Left lung (tissue), 10 donors: ENCODE data around the gene GRID1. TPM values are rescaled to one million over a fixed set of nuclear protein-coding genes. Genes with fewer than 3 reads are reported as not detected.
A peak's percentile ranks its signal among the peaks of the same experiment; 100 is the strongest.

Experiments used
- ATAC-seq: fragments of 200-7000 bp; cut with Tn5 transposase; one replicate; pipeline ENCODE4 v1.9.1; 2020; ENCODE audit warnings: moderate library complexity
- DNase-seq, 4 donors: peaks; one replicate each; pipeline ENCODE4 v3.0.0-alpha.2; 2013 to 2020
- H3K27ac ChIP-seq, 2 donors: fragments of 200-600 bp; sonication (generic) in 1 of 2; one replicate each; pipeline versions ENCODE4 v1.5.0 to v1.8.0; 2020 to 2021
- H3K27me3 ChIP-seq, 2 donors: fragments of 200-600 bp; sonication (generic) in 1 of 2; one replicate each; pipeline versions ENCODE4 v1.5.0 to v1.8.0; 2020 to 2021
- H3K36me3 ChIP-seq, 2 donors: fragments of 200-600 bp; sonication (generic) in 1 of 2; one replicate each; pipeline versions ENCODE4 v1.5.0 to v1.8.0; 2020 to 2021
- H3K4me1 ChIP-seq, 2 donors: fragments of 200-600 bp; one replicate each; pipeline ENCODE4 v1.8.0; 2021
- H3K4me3 ChIP-seq, 2 donors: fragments of 200-600 bp; sonication (generic) in 1 of 2; one replicate each; pipeline versions ENCODE4 v1.5.0 to v1.8.0; 2020 to 2021; ENCODE audit warnings: mild to moderate bottlenecking in 1 of 2
- H3K9me3 ChIP-seq, 2 donors: fragments of 200-600 bp; sonication (generic) in 1 of 2; one replicate each; pipeline versions ENCODE4 v1.5.0 to v1.8.0; 2020 to 2021
- intact Hi-C, 2 donors: fragments of 100-400 bp; cut with DNase I; formaldehyde crosslinking; loops; one replicate each; pipeline versions ENCODE4 v1.11.2 to v1.14.2; 2022
- polyA plus RNA-seq, 6 donors: library from polyadenylated mRNA; unstranded; fragments of 120-200 nt; gene quantifications; one replicate each; pipeline ENCODE4 v1.2.1, GENCODE V29; 2013; ENCODE audit not compliant: insufficient read length in 6 of 6
- total RNA-seq, 2 donors: library from RNA; stranded (reverse); fragmentation: NEBNext Ultra II Directional; extraction: Animal tissue kit (Norgen Biotek cat#: 25700); gene quantifications; one replicate each; pipeline ENCODE4 v1.2.1, GENCODE V29; 2021
- TF ChIP-seq, protein P1 (sequence below), 2 donors: fragments of 200-600 bp; sonication (generic) in 1 of 2; IDR thresholded peaks; one replicate each; pipeline versions ENCODE4 v1.5.0 to v1.8.0; 2021; ENCODE audit warnings: antibody characterized with exemption in 2 of 2
- donor health status: DM: no; HTN: yes; CAD: no.
- donor health status: DM: no; HTN: no; CAD: no.

GRID1 gene
- total and polyA plus RNA-seq, 8 donors: 0.81 to 2.6 (median 1.2) TPM

DNA sequence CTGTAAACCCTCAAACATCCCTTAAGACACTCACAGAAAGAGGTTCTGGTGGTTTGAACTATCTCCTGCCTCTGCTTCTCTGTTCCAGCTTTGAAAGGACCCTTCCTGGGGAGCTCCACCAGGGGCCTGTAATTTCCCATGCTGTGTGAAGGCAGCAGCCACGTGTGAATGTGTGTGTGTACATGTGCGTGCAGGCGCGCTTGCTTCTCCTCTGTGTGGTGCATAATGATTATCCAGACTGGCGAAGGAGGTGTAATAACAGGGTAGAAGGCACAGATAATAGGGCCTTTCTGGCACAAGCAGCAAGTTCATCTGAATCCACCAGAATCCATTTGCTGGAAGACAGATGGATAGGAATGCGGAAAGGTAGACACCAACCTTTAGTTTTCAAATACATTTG, 466.5 kb downstream of the GRID1 start:
- no peaks in the 10 kb centered on the region for H3K4me1 ChIP-seq
- H3K36me3 ChIP-seq: no peaks in the 10 kb centered on the region
- no peak for ATAC-seq
- H3K9me3 ChIP-seq: no peaks in the 10 kb centered on the region
- H3K27ac ChIP-seq: no peak overlapping the region
- no peak overlapping the region for H3K4me3 ChIP-seq
- DNase-seq: no peak
- intact Hi-C loops: no loop called here
- TF ChIP-seq, protein P1, sequence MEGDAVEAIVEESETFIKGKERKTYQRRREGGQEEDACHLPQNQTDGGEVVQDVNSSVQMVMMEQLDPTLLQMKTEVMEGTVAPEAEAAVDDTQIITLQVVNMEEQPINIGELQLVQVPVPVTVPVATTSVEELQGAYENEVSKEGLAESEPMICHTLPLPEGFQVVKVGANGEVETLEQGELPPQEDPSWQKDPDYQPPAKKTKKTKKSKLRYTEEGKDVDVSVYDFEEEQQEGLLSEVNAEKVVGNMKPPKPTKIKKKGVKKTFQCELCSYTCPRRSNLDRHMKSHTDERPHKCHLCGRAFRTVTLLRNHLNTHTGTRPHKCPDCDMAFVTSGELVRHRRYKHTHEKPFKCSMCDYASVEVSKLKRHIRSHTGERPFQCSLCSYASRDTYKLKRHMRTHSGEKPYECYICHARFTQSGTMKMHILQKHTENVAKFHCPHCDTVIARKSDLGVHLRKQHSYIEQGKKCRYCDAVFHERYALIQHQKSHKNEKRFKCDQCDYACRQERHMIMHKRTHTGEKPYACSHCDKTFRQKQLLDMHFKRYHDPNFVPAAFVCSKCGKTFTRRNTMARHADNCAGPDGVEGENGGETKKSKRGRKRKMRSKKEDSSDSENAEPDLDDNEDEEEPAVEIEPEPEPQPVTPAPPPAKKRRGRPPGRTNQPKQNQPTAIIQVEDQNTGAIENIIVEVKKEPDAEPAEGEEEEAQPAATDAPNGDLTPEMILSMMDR (IDR thresholded peaks at IDR 0.05): no peak
- no peaks in the 10 kb centered on the region for H3K27me3 ChIP-seq

- Histone ChIP-seq H3K4me1 (no peaks in the 10 kb centered on the region), H3K9me3 (no peaks in the 10 kb centered on the region), H3K4me3 (no peak overlapping the region), H3K27me3 (no peaks in the 10 kb centered on the region), H3K36me3 (no peaks in the 10 kb centered on the region), H3K27ac (no peak overlapping the region)
- no peak for DNase-seq
- TF ChIP-seq, protein P1 (IDR thresholded peaks at IDR 0.05): no peak
- no peak for ATAC-seq
- intact Hi-C loops: no loop called here
Measured at GRCh38 chr10:85891472-85891871, 475.1 kb downstream of the GRID1 start.

DNA sequence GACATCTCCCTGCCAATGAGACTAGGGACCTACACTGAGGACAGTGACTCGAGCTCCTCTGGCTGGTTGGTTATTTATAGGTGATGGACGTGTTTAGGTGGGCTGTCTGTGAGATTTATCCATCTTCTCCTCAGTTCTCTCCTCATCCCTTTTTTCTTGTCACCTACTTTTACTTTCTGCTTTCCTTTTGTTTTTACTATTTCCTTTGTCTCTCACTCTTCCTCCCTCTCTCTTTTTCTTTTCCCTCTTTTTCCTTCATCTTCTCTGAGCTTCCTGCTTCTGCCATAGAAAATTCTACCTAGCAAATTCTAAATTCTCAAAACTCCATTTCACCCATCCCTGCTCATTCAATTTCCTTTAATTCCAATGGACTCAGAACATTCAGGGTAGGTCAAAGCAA, 478.0 kb downstream of the GRID1 start:
- no peak overlapping the region for H3K4me3 ChIP-seq
- no peak overlapping the region for H3K27ac ChIP-seq
- no peak for DNase-seq
- TF ChIP-seq, protein P1 (IDR thresholded peaks at IDR 0.05): no peak
- intact Hi-C loops: no loop called here
- no peaks in the 10 kb centered on the region for H3K9me3 ChIP-seq
- H3K4me1 ChIP-seq: no peaks in the 10 kb centered on the region
- no peaks in the 10 kb centered on the region for H3K27me3 ChIP-seq
- H3K36me3 ChIP-seq: no peaks in the 10 kb centered on the region
- ATAC-seq: no peak

DNA sequence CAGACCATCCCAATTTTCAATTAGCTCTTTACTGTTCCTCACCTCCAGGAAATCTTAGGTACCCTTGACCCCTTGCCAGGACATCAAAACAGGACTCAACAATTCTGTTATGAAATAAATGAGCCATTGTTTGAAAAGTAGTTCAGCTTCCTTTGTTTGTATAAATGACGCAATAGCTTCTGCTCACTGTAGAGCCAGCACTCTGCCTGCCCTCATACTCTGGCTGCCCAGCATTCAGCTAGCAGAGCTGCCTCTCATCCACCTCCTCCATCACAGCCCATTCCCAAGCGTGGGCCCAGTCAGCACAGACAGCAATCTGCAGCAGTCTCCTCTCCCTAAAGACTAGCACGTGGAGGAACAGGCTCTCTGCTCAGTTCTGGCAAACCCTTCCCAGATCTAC, 478.6 kb downstream of the GRID1 start:
- H3K9me3 ChIP-seq: no peaks in the 10 kb centered on the region
- H3K4me1 ChIP-seq: no peaks in the 10 kb centered on the region
- ATAC-seq (peak; percentile 91), DNase-seq (peak in 2 of 4 donors; percentile 6 to 16)
- H3K27me3 ChIP-seq: no peaks in the 10 kb centered on the region
- intact Hi-C loops: no loop called here
- TF ChIP-seq, protein P1 (IDR thresholded peaks at IDR 0.05): no peak
- no peak overlapping the region for H3K4me3 ChIP-seq
- no peak overlapping the region for H3K27ac ChIP-seq
- H3K36me3 ChIP-seq: no peaks in the 10 kb centered on the region

GRCh38 chr10:85874208-85874607, 492.4 kb downstream of the GRID1 start:
- TF ChIP-seq, protein P1 (IDR thresholded peaks at IDR 0.05): no peak
- H3K4me3 ChIP-seq: no peak overlapping the region
- intact Hi-C loops: no loop called here
- no peak for DNase-seq
- no peaks in the 10 kb centered on the region for H3K36me3 ChIP-seq
- H3K9me3 ChIP-seq: no peaks in the 10 kb centered on the region
- no peaks in the 10 kb centered on the region for H3K4me1 ChIP-seq
- no peak for ATAC-seq
- H3K27me3 ChIP-seq: no peaks in the 10 kb centered on the region
- no peak overlapping the region for H3K27ac ChIP-seq
